SK-N-SH (cell line): ENCODE measurements around the gene MAPK8IP1. TPM values are rescaled to one million over a fixed set of nuclear protein-coding genes. Genes with fewer than 3 reads are reported as not detected.

Experiments used
- CTCF ChIA-PET: fragments of 300-600, 350-600 bp; formaldehyde crosslinking; extraction: SDS; loops from one replicate; lab custom pipeline; 2021; lab: Yijun Ruan, JAX
- POLR2A ChIA-PET: fragments of 350-600 bp; sonication (Branson Sonifier 250); formaldehyde crosslinking; extraction: SDS; loops from one replicate; lab custom pipeline; 2020; ENCODE audit warnings: antibody characterized with exemption, inconsistent platforms; lab: Yijun Ruan, JAX
- DNase-seq: peaks from one replicate; pipeline ENCODE4 v3.0.0; 2012
- H2AFZ ChIP-seq: fragments of 200-600 bp; sonication (generic); 2 replicates; pipeline ENCODE4 v1.8.1; 2016; ENCODE audit warnings: antibody characterized with exemption, mild to moderate bottlenecking, low read depth
- H3F3A ChIP-seq: fragments of 200-600 bp; sonication (generic); replicated peaks from 2 replicates; pipeline ENCODE3; 2016; ENCODE audit warnings: antibody characterized with exemption, mild to moderate bottlenecking; ENCODE audit not compliant: insufficient read depth
- H3K27ac ChIP-seq, 2 experiments: fragments of 200-500 bp in 1 of 2; fragments of 200-600 bp in 1 of 2; sonication (Bioruptor generic) in 1 of 2; sonication (generic), shearing (Covaris generic) in 1 of 2; 2 replicates each; pipeline versions ENCODE4 v1.5.1 to v1.6.1; 2014 to 2016; ENCODE audit warnings: low read depth in 2 of 2, inconsistent platforms in 1 of 2, low read length in 1 of 2, mild to moderate bottlenecking in 1 of 2, mixed read lengths in 1 of 2
- H3K27me3 ChIP-seq: fragments of 200-600 bp; sonication (generic), shearing (Covaris generic); 2 replicates; pipeline ENCODE4 v1.6.1; 2016; ENCODE audit warnings: mixed run types; ENCODE audit not compliant: insufficient read depth
- H3K36me3 ChIP-seq, 2 experiments: fragments of 200-500 bp in 1 of 2; fragments of 200-600 bp in 1 of 2; sonication (Bioruptor generic) in 1 of 2; sonication (generic) in 1 of 2; replicated peaks in 1 of 2; 2 replicates each; pipeline versions ENCODE3 to v1.5.1; 2014 to 2016; ENCODE audit warnings: low read length in 1 of 2, mild to moderate bottlenecking in 1 of 2; ENCODE audit not compliant: insufficient read depth in 2 of 2, control insufficient read depth in 1 of 2
- H3K4me1 ChIP-seq, 2 experiments: fragments of 200-500 bp in 1 of 2; fragments of 200-600 bp in 1 of 2; sonication (Bioruptor generic) in 1 of 2; sonication (generic), shearing (Covaris generic) in 1 of 2; 2 replicates each; pipeline versions ENCODE4 v1.5.1 to v1.6.1; 2014 to 2016; ENCODE audit warnings: low read depth in 1 of 2, low read length in 1 of 2, mixed run types in 1 of 2; ENCODE audit not compliant: insufficient read depth in 2 of 2, control insufficient read depth in 1 of 2
- H3K4me2 ChIP-seq: fragments of 200-600 bp; sonication (generic), shearing (Covaris generic); 2 replicates; pipeline ENCODE4 v1.6.1; 2017; ENCODE audit warnings: mixed run types
- H3K4me3 ChIP-seq, 2 experiments: fragments of 200-500 bp in 1 of 2; fragments of 200-600 bp in 1 of 2; sonication (Bioruptor generic) in 1 of 2; sonication (generic), shearing (Covaris generic) in 1 of 2; 2 replicates each; pipeline versions ENCODE4 v1.5.1 to v1.8.1; 2014 to 2016; ENCODE audit warnings: low read depth in 2 of 2, inconsistent platforms in 1 of 2, low read length in 1 of 2, mild to moderate bottlenecking in 1 of 2, mixed read lengths in 1 of 2, moderate library complexity in 1 of 2
- H3K79me2 ChIP-seq: fragments of 200-600 bp; sonication (generic); 2 replicates; pipeline ENCODE4 v1.8.1; 2017; ENCODE audit warnings: mild to moderate bottlenecking; ENCODE audit not compliant: insufficient read depth
- H3K9ac ChIP-seq: fragments of 200-600 bp; sonication (generic); 2 replicates; pipeline ENCODE4 v1.6.1; 2017; ENCODE audit warnings: mixed run types
- H3K9me2 ChIP-seq: fragments of 200-600 bp; sonication (generic); 2 replicates; pipeline ENCODE4 v1.6.1; 2017; ENCODE audit warnings: mixed run types
- H3K9me3 ChIP-seq: fragments of 200-600 bp; sonication (generic); 2 replicates; pipeline ENCODE4 v1.6.1; 2017; ENCODE audit warnings: mixed run types, mild to moderate bottlenecking, moderate library complexity
- H4K20me1 ChIP-seq: fragments of 200-600 bp; sonication (generic); 2 replicates; pipeline ENCODE4 v1.6.1; 2017; ENCODE audit warnings: mild to moderate bottlenecking, mixed run types; ENCODE audit not compliant: insufficient read depth
- CHD2 ChIP-seq: fragments of 150-350 bp; IDR thresholded peaks from 2 replicates; pipeline ENCODE4 v1.6.1; 2018; ENCODE audit warnings: low read length; ENCODE audit not compliant: partially characterized antibody
- ELF1 ChIP-seq: IDR thresholded peaks from 2 replicates; pipeline ENCODE4 v1.4.0; 2012
- FOSL2 ChIP-seq: IDR thresholded peaks from 2 replicates; pipeline ENCODE4 v1.4.0; 2012; ENCODE audit warnings: low read depth, mild to moderate bottlenecking, moderate library complexity, borderline replicate concordance
- GABPA ChIP-seq: IDR thresholded peaks from 2 replicates; pipeline ENCODE4 v1.4.0; 2012; ENCODE audit warnings: low read depth, mild to moderate bottlenecking
- MXI1 ChIP-seq: IDR thresholded peaks from 2 replicates; pipeline ENCODE4 v1.6.1; 2012; ENCODE audit warnings: mild to moderate bottlenecking, low read depth, low read length, improper control_type of control experiment
- NFIC ChIP-seq: IDR thresholded peaks from 2 replicates; pipeline ENCODE4 v1.4.0; 2012; ENCODE audit warnings: borderline replicate concordance
- POLR2AphosphoS5 ChIP-seq: IDR thresholded peaks from 2 replicates; pipeline ENCODE4 v1.6.1; 2012; ENCODE audit warnings: low read depth, low read length
- REST ChIP-seq: IDR thresholded peaks from 2 replicates; pipeline ENCODE4 v1.6.1; 2012; ENCODE audit warnings: mild to moderate bottlenecking, low read depth, low read length, moderate library complexity
- RFX5 ChIP-seq: IDR thresholded peaks from 2 replicates; pipeline ENCODE4 v1.6.1; 2012; ENCODE audit warnings: mild to moderate bottlenecking, improper control_type of control experiment, low read length
- SIN3A ChIP-seq: IDR thresholded peaks from 2 replicates; pipeline ENCODE4 v1.6.1; 2012; ENCODE audit warnings: low read depth, mild to moderate bottlenecking, low read length, moderate library complexity, borderline replicate concordance
- TAF1 ChIP-seq: IDR thresholded peaks from 2 replicates; pipeline ENCODE4 v1.6.1; 2012; ENCODE audit warnings: low read depth, mild to moderate bottlenecking, low read length, moderate library complexity, borderline replicate concordance
- TCF12 ChIP-seq: IDR thresholded peaks from 2 replicates; pipeline ENCODE4 v1.4.0; 2012
- TEAD4 ChIP-seq: IDR thresholded peaks from 2 replicates; pipeline ENCODE4 v1.4.0; 2012; ENCODE audit warnings: mild to moderate bottlenecking, borderline replicate concordance; ENCODE audit not compliant: insufficient read depth
- YY1 ChIP-seq: IDR thresholded peaks from 2 replicates; pipeline ENCODE4 v1.4.0; 2012; ENCODE audit warnings: low read depth, mild to moderate bottlenecking
- WGBS: methylation state at CpG from one replicate; pipeline ENCODE4 v1.1.6; 2017; ENCODE audit warnings: low lambda C conversion rate; 5-methylcytosine and 5-hydroxymethylcytosine counted together
- polyA plus RNA-seq, 3 experiments: library from polyadenylated mRNA; depleted of rRNA; stranded (reverse); fragments of >200 nt; gene quantifications; 2 replicates each; pipeline ENCODE4 v1.2.3, GENCODE V29; 2012
- TF ChIP-seq, protein P1 (sequence below): IDR thresholded peaks from 2 replicates; pipeline ENCODE4 v1.4.0; 2012; ENCODE audit warnings: low read depth
- TF ChIP-seq, protein P2 (sequence below): IDR thresholded peaks from 2 replicates; pipeline ENCODE4; 2012
- TF ChIP-seq, protein P3 (sequence below): IDR thresholded peaks from 2 replicates; pipeline ENCODE4 v1.4.0; 2012; ENCODE audit warnings: low read depth, borderline replicate concordance

The MAPK8IP1 gene
- polyA plus RNA-seq, 1 of the 3 experiments (the other 2 are of a cell fraction), result 12.5 TPM

- peak within 1 kb of the TSS; percentile 92 to 97 for H3K4me3 ChIP-seq
- WGBS, result 1% methylated on average over 8 of the region's 75 CpGs
- H3K79me2 ChIP-seq, result peaks cover 47% of the 10 kb centered on the region
- peak within 1 kb of the TSS; percentile 94 for H3K9ac ChIP-seq
- peak; percentile 99 for DNase-seq
- H3K27me3 ChIP-seq, result no peaks in the 10 kb centered on the region
- peak within 1 kb of the TSS; percentile 63 for H2AFZ ChIP-seq
- H3K9me2 ChIP-seq, result no peaks in the 10 kb centered on the region
- H3K36me3 ChIP-seq, result no peaks in the 10 kb centered on the region
- H3K9me3 ChIP-seq, result no peaks in the 10 kb centered on the region
- peak; percentile 42; the same call in 1 of the 2 replicates for TF ChIP-seq TCF12
- TF ChIP-seq GABPA, result peak; percentile 27; the same call in 1 of the 2 replicates
- TF ChIP-seq YY1, result peak; percentile 90
- TF ChIP-seq FOSL2, result peak; percentile 9; the same call in 1 of the 2 replicates
- peak; percentile 93 for TF ChIP-seq MXI1
- no peak for TF ChIP-seq ELF1
- TF ChIP-seq TAF1, result peak; percentile 92
- TF ChIP-seq, protein P1, sequence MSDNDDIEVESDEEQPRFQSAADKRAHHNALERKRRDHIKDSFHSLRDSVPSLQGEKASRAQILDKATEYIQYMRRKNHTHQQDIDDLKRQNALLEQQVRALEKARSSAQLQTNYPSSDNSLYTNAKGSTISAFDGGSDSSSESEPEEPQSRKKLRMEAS, result peak; percentile 100
- peak; percentile 95 for TF ChIP-seq SIN3A
- TF ChIP-seq REST, result peak; percentile 59; the same call in 1 of the 2 replicates
- TF ChIP-seq CHD2, result peak; percentile 14
- TF ChIP-seq, protein P2, sequence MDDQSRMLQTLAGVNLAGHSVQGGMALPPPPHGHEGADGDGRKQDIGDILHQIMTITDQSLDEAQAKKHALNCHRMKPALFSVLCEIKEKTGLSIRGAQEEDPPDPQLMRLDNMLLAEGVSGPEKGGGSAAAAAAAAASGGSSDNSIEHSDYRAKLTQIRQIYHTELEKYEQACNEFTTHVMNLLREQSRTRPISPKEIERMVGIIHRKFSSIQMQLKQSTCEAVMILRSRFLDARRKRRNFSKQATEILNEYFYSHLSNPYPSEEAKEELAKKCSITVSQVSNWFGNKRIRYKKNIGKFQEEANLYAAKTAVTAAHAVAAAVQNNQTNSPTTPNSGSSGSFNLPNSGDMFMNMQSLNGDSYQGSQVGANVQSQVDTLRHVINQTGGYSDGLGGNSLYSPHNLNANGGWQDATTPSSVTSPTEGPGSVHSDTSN, result peak; percentile 56
- TF ChIP-seq NFIC, result peak; percentile 85
- no peak for TF ChIP-seq RFX5
- peak; percentile 69 for TF ChIP-seq POLR2AphosphoS5
- TF ChIP-seq TEAD4, result no peak
- TF ChIP-seq, protein P3, sequence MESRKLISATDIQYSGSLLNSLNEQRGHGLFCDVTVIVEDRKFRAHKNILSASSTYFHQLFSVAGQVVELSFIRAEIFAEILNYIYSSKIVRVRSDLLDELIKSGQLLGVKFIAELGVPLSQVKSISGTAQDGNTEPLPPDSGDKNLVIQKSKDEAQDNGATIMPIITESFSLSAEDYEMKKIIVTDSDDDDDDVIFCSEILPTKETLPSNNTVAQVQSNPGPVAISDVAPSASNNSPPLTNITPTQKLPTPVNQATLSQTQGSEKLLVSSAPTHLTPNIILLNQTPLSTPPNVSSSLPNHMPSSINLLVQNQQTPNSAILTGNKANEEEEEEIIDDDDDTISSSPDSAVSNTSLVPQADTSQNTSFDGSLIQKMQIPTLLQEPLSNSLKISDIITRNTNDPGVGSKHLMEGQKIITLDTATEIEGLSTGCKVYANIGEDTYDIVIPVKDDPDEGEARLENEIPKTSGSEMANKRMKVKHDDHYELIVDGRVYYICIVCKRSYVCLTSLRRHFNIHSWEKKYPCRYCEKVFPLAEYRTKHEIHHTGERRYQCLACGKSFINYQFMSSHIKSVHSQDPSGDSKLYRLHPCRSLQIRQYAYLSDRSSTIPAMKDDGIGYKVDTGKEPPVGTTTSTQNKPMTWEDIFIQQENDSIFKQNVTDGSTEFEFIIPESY, result no peak
- POLR2A ChIA-PET, result interaction anchor here (1.6 kb wide), 1 partner anchor 12 kb away, joined by 5 read pairs; no protein-coding TSS in a partner anchor
- H3F3A ChIP-seq, result no peaks in the 10 kb centered on the region
- peak within 1 kb of the TSS; percentile 92 for H3K4me2 ChIP-seq
- H3K4me1 ChIP-seq, result peaks cover 11 to 19% of the 10 kb centered on the region in 2 experiments
- CTCF ChIA-PET, result interaction anchor here (0.6 to 6.5 kb wide), 11 partner anchors 12 to 521 kb away, joined by 3 to 47 read pairs (median 3); no protein-coding TSS in a partner anchor
- H3K27ac ChIP-seq, result peak within 1 kb of the TSS; percentile 23 to 86
- peaks cover 33% of the 10 kb centered on the region for H4K20me1 ChIP-seq
These were observed 38.2 kb upstream of the MAPK8IP1 start, which contains the start of gene CRY2 for GRCh38 chr11:45846974-45847910. CRY2 (plus strand) TSS chr11:45847475; CDS start chr11:45847491, 16 bp downstream.
